HepG2 (cell line): Measurements from ENCODE around the gene PLXDC2. TPM values are rescaled to one million over a fixed set of nuclear protein-coding genes. Genes with fewer than 3 reads are reported as not detected.

Source experiments
- ATAC-seq: fragments of 200-7000 bp; cut with Tn5 transposase; 3 replicates; pipeline ENCODE4 v1.9.1; 2020; ENCODE audit warnings: mild to moderate bottlenecking, moderate library complexity
- BruUV-seq: library from RNA; stranded (reverse); fragments of 400-500 nt; replicated peaks from 2 replicates; lab custom pipeline; 2021; lab: Mats Ljungman, UMichigan
- CTCF ChIA-PET: fragments of 300-600 bp; formaldehyde crosslinking; extraction: SDS; loops from one replicate; lab custom pipeline; 2021; ENCODE audit warnings: low total read pairs, inconsistent platforms, low intra/inter-chr PET ratio; lab: Yijun Ruan, JAX
- POLR2A ChIA-PET: fragments of 350-600 bp; sonication (Branson Sonifier 250); formaldehyde crosslinking; loops from one replicate; lab custom pipeline; 2020; ENCODE audit warnings: antibody characterized with exemption, inconsistent platforms; lab: Yijun Ruan, JAX
- DNase-seq: peaks from one replicate; pipeline ENCODE4 v3.0.0-alpha.2; 2015; ENCODE audit warnings: low spot score
- FAIRE-seq: peaks from 3 replicates; lab custom pipeline; 2011; peaks lifted over from hg19 to GRCh38; lab: Jason Lieb, UNC
- H2AFZ ChIP-seq: one replicate; pipeline ENCODE4 v1.6.1; 2011; ENCODE audit warnings: low read length, inconsistent platforms
- H3K27ac ChIP-seq: fragments of 300-600 bp; 3 replicates; pipeline ENCODE4 v1.8.0; 2011; ENCODE audit warnings: mixed run types, mild to moderate bottlenecking, mixed read lengths, low read length, inconsistent platforms; ENCODE audit not compliant: insufficient read depth; ENCODE audit errors: extremely low read length
- H3K27me3 ChIP-seq, 2 experiments: fragments of 200-600 bp in 1 of 2; 2 replicates in 1 of 2; 3 replicates in 1 of 2; pipeline versions ENCODE4 v1.6.0 to v1.8.0; 2011; ENCODE audit warnings: low read length in 2 of 2, mild to moderate bottlenecking in 2 of 2, moderate library complexity in 2 of 2, inconsistent platforms in 1 of 2; ENCODE audit not compliant: insufficient read depth in 2 of 2, control insufficient read depth in 1 of 2
- H3K36me3 ChIP-seq, 2 experiments: fragments of 200-600 bp in 1 of 2; replicated peaks in 1 of 2; 2 replicates in 1 of 2; 3 replicates in 1 of 2; pipeline versions ENCODE4 v1.5.1 to v1.8.0; 2011; ENCODE audit warnings: low read length in 2 of 2, inconsistent platforms in 1 of 2; ENCODE audit not compliant: insufficient read depth in 2 of 2, control insufficient read depth in 1 of 2
- H3K4me1 ChIP-seq: 2 replicates; pipeline ENCODE4 v1.5.1; 2012; ENCODE audit warnings: low read length, inconsistent platforms; ENCODE audit not compliant: insufficient read depth
- H3K4me2 ChIP-seq: 2 replicates; pipeline ENCODE4 v1.6.0; 2011; ENCODE audit warnings: low read depth, low read length, inconsistent platforms
- H3K4me3 ChIP-seq, 3 experiments: fragments of 200-600 bp in 1 of 3; sonication (generic), shearing (Covaris generic) in 1 of 3; replicated peaks in 1 of 3; 2 replicates each; pipeline ENCODE4 v1.5.1; 2011 to 2016; ENCODE audit warnings: low read length in 3 of 3, inconsistent platforms in 2 of 3, low read depth in 2 of 3, mild to moderate bottlenecking in 2 of 3, control low read depth in 1 of 3, mixed read lengths in 1 of 3; ENCODE audit not compliant: insufficient read depth in 1 of 3
- H3K79me2 ChIP-seq: one replicate; pipeline ENCODE4 v1.6.1; 2011; ENCODE audit warnings: low read length, inconsistent platforms; ENCODE audit not compliant: insufficient read depth
- H3K9ac ChIP-seq: 2 replicates; pipeline ENCODE4 v1.6.0; 2011; ENCODE audit warnings: mild to moderate bottlenecking, low read depth, low read length, inconsistent platforms; ENCODE audit not compliant: insufficient read depth
- H3K9me3 ChIP-seq: 2 replicates; pipeline ENCODE4 v1.5.1; 2012; ENCODE audit warnings: mild to moderate bottlenecking, low read length
- H4K20me1 ChIP-seq: 2 replicates; pipeline ENCODE4 v1.6.0; 2011; ENCODE audit warnings: inconsistent platforms, mild to moderate bottlenecking, low read length, moderate library complexity; ENCODE audit not compliant: insufficient read depth
- CHD4 ChIP-seq: fragments of 200-600 bp; sonication (generic); IDR thresholded peaks from 2 replicates; pipeline ENCODE4 v1.7.0; 2017; ENCODE audit warnings: mild to moderate bottlenecking, low read length, borderline replicate concordance
- KLF16 ChIP-seq, 2 experiments: sonication (generic) in 1 of 2; formaldehyde crosslinking in 1 of 2; IDR thresholded peaks; 2 replicates each; pipeline versions ENCODE4 v1.6.1 to v1.8.0; 2016 to 2023; ENCODE audit warnings: missing genetic modification reagents in 2 of 2, missing compliant biosample characterization in 1 of 2
- MAFK ChIP-seq, 2 experiments: IDR thresholded peaks in 1 of 2; conservative IDR thresholded peaks in 1 of 2; 2 replicates each; pipeline ENCODE4 v1.6.1; 2011; ENCODE audit warnings: improper control_type of control experiment in 2 of 2, low read length in 2 of 2
- MATR3 ChIP-seq: sonication (generic); formaldehyde crosslinking; IDR thresholded peaks from 2 replicates; pipeline ENCODE4 v1.4.0; 2020; ENCODE audit warnings: missing genetic modification reagents
- SMARCC2 ChIP-seq: fragments of 450-650 bp; IDR thresholded peaks from 2 replicates; pipeline ENCODE4 v1.6.1; 2017; ENCODE audit warnings: antibody characterized with exemption, mild to moderate bottlenecking
- ZNF230 ChIP-seq: sonication (generic); formaldehyde crosslinking; IDR thresholded peaks from 2 replicates; pipeline ENCODE4 v1.4.0; 2020; ENCODE audit warnings: mild to moderate bottlenecking, missing genetic modification reagents
- ZNF451 ChIP-seq: sonication (generic); formaldehyde crosslinking; IDR thresholded peaks from 2 replicates; pipeline ENCODE4 v1.5.0; 2020; ENCODE audit warnings: mild to moderate bottlenecking, missing genetic modification reagents
- ZNF724P ChIP-seq: sonication (generic); formaldehyde crosslinking; IDR thresholded peaks from 2 replicates; pipeline ENCODE4 v1.8.0; 2022; ENCODE audit warnings: missing genetic modification reagents, borderline replicate concordance
- ZNF773 ChIP-seq: sonication (generic); formaldehyde crosslinking; IDR thresholded peaks from 2 replicates; pipeline ENCODE4 v1.4.0; 2020; ENCODE audit warnings: missing genetic modification reagents, borderline replicate concordance
- ZSCAN20 ChIP-seq: sonication (generic); formaldehyde crosslinking; IDR thresholded peaks from 2 replicates; pipeline ENCODE4 v1.4.0; 2020; ENCODE audit warnings: missing genetic modification reagents, mild to moderate bottlenecking, borderline replicate concordance
- WGBS: methylation state at CpG from one replicate; pipeline ENCODE4 v1.1.6; 2017; ENCODE audit warnings: low lambda C conversion rate; 5-methylcytosine and 5-hydroxymethylcytosine counted together
- in situ Hi-C: cut with HindIII; loops from 2 replicates; pipeline ENCODE4 v1.10.0; 2017; ENCODE audit warnings: low pct_unique_long_range_greater_than_20kb; ENCODE audit not compliant: extremely low pct_ligation_motif_present
- intact Hi-C: fragments of 100-400 bp; cut with micrococcal nuclease; formaldehyde crosslinking; loops from one replicate; pipeline ENCODE4 v1.10.0; 2022; ENCODE audit not compliant: unreplicated experiment
- polyA plus RNA-seq, 8 experiments: library from polyadenylated mRNA; depleted of rRNA in 3 of 8; stranded (reverse) in 7 of 8; unstranded in 1 of 8; fragments of >200 nt; fragmentation: Illumina TruSeq in 4 of 8; extraction: Trizol in 4 of 8; gene quantifications; 2 replicates each; pipeline versions ENCODE4 v1.2.1 to v1.2.3, GENCODE V29; 2011 to 2016; ENCODE audit warnings: low read depth in 4 of 8, missing spikeins in 1 of 8, mixed read lengths in 1 of 8; ENCODE audit not compliant: insufficient read depth in 1 of 8
- total RNA-seq, 5 experiments: library from RNA; depleted of rRNA; stranded (reverse); fragments of >200 nt; fragmentation: Illumina TruSeq; extraction: Trizol; gene quantifications; 2 replicates each; pipeline ENCODE4 v1.2.3, GENCODE V29; 2016; ENCODE audit warnings: low read depth in 1 of 5
- TF ChIP-seq, protein P1 (sequence below): fragments of 450-650 bp; IDR thresholded peaks from 2 replicates; pipeline ENCODE4 v1.6.1; 2016
- TF ChIP-seq, protein P2 (sequence below): sonication (generic); formaldehyde crosslinking; IDR thresholded peaks from 2 replicates; pipeline ENCODE4 v1.4.0; 2020; ENCODE audit warnings: missing genetic modification reagents, borderline replicate concordance

The PLXDC2 gene
- total and polyA plus RNA-seq, 2 of the 13 experiments (the other 11 are each of a cell fraction or from before 2014, with no cell fraction given): 2.1 to 2.4 TPM

DNA sequence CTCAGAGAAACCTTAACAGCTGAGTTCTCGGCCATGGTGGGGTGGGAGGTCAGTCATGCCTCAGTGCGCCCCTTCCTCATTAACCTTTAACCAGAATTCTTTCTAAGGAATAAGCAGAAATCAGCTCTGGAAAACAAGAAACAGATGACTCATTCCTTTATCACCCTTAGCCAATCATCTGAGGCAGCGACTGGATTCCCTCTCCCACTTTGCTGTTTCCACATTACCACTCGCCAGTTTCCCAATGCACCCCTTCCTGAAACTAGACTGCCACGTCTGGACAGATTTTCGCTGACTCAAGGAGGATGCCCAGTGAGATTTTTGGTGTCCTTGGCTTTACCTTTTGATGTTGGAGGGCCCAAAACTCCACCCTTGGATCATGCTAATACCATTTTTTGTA, 223.8 kb downstream of the PLXDC2 start:
- 31% methylated on average over 6 of the region's 6 CpGs for WGBS
- DNase-seq (no peak), ATAC-seq (no peak), FAIRE-seq (no peak)
- ChIA-PET POLR2A (no interaction called here), CTCF (no interaction called here)
- Histone ChIP-seq H3K9ac (no peak overlapping the region), H3K4me3 (no peak overlapping the region), H3K4me2 (no peak overlapping the region), H3K79me2 (no peaks in the 10 kb centered on the region), H3K36me3 (no peaks in the 10 kb centered on the region), H4K20me1 (no peaks in the 10 kb centered on the region), H3K27ac (no peak overlapping the region), H3K4me1 (no peaks in the 10 kb centered on the region), H2AFZ (no peak overlapping the region), H3K9me3 (peaks cover 17% of the 10 kb centered on the region), H3K27me3 (no peaks in the 10 kb centered on the region)
- in situ Hi-C loops (no loop called here), intact Hi-C loops (no loop called here)
- no peak for TF ChIP-seq CHD4
- TF ChIP-seq KLF16 (CRISPR knock-in tag; IDR thresholded peaks at IDR 0.05): no peak
- peak in 1 of 2 experiments; percentile 9; a peak in 1 of 4 replicates for TF ChIP-seq MAFK (conservative IDR thresholded peaks at IDR 0.05 in 1 of 2, IDR thresholded peaks at IDR 0.05 in 1 of 2; ENCODE audit: low read length in 2 of 2)
- no TSS peak for BruUV-seq

DNA sequence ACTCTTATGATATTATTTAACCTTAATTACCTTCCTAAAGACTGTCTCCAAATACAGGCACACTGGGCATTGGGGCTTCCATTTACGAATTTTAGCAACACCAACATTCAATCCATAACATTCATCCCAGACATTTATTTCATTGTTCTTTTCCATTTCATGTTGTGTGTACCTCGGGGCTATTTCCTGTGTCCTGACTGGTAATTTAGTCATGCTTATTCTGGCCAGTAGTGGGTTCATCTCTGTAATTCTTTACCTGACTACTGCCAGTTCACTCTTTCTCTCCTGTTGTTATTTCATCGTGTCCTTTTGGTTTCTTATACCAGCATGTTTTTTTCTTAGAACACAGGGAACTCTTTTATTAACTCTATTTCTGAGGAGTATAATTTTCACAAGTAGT, 225.7 kb downstream of the PLXDC2 start:
- FAIRE-seq (no peak), DNase-seq (no peak), ATAC-seq (no peak)
- Histone ChIP-seq H3K27ac (no peak overlapping the region), H4K20me1 (no peaks in the 10 kb centered on the region), H3K9me3 (peaks cover 10% of the 10 kb centered on the region; the same call in 1 of the 2 replicates), H3K4me2 (no peak overlapping the region), H2AFZ (no peak overlapping the region), H3K4me1 (no peaks in the 10 kb centered on the region), H3K4me3 (no peak overlapping the region), H3K36me3 (no peaks in the 10 kb centered on the region), H3K9ac (no peak overlapping the region), H3K27me3 (no peaks in the 10 kb centered on the region), H3K79me2 (no peaks in the 10 kb centered on the region)
- in situ Hi-C loops: no loop called here
- 18% methylated on average over 3 of the region's 3 CpGs for WGBS
- intact Hi-C loops: no loop called here
- no TSS peak for BruUV-seq
- ChIA-PET POLR2A (no interaction called here), CTCF (no interaction called here)
- no peak for TF ChIP-seq SMARCC2
- no peak for TF ChIP-seq ZNF773
- no peak for TF ChIP-seq MATR3 (CRISPR knock-in tag)
- TF ChIP-seq, protein P1, sequence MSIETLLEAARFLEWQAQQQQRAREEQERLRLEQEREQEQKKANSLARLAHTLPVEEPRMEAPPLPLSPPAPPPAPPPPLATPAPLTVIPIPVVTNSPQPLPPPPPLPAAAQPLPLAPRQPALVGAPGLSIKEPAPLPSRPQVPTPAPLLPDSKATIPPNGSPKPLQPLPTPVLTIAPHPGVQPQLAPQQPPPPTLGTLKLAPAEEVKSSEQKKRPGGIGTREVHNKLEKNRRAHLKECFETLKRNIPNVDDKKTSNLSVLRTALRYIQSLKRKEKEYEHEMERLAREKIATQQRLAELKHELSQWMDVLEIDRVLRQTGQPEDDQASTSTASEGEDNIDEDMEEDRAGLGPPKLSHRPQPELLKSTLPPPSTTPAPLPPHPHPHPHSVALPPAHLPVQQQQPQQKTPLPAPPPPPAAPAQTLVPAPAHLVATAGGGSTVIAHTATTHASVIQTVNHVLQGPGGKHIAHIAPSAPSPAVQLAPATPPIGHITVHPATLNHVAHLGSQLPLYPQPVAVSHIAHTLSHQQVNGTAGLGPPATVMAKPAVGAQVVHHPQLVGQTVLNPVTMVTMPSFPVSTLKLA: no peak
- no peak for TF ChIP-seq ZNF451 (CRISPR knock-in tag)
- TF ChIP-seq, protein P2, sequence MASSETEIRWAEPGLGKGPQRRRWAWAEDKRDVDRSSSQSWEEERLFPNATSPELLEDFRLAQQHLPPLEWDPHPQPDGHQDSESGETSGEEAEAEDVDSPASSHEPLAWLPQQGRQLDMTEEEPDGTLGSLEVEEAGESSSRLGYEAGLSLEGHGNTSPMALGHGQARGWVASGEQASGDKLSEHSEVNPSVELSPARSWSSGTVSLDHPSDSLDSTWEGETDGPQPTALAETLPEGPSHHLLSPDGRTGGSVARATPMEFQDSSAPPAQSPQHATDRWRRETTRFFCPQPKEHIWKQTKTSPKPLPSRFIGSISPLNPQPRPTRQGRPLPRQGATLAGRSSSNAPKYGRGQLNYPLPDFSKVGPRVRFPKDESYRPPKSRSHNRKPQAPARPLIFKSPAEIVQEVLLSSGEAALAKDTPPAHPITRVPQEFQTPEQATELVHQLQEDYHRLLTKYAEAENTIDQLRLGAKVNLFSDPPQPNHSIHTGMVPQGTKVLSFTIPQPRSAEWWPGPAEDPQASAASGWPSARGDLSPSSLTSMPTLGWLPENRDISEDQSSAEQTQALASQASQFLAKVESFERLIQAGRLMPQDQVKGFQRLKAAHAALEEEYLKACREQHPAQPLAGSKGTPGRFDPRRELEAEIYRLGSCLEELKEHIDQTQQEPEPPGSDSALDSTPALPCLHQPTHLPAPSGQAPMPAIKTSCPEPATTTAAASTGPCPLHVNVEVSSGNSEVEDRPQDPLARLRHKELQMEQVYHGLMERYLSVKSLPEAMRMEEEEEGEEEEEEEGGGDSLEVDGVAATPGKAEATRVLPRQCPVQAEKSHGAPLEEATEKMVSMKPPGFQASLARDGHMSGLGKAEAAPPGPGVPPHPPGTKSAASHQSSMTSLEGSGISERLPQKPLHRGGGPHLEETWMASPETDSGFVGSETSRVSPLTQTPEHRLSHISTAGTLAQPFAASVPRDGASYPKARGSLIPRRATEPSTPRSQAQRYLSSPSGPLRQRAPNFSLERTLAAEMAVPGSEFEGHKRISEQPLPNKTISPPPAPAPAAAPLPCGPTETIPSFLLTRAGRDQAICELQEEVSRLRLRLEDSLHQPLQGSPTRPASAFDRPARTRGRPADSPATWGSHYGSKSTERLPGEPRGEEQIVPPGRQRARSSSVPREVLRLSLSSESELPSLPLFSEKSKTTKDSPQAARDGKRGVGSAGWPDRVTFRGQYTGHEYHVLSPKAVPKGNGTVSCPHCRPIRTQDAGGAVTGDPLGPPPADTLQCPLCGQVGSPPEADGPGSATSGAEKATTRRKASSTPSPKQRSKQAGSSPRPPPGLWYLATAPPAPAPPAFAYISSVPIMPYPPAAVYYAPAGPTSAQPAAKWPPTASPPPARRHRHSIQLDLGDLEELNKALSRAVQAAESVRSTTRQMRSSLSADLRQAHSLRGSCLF (CRISPR knock-in tag): no peak
- TF ChIP-seq ZNF230 (CRISPR knock-in tag): no peak
- TF ChIP-seq ZNF724P (CRISPR knock-in tag): no peak
- no peak for TF ChIP-seq ZSCAN20 (CRISPR knock-in tag)
